Motor neuron (in vitro differentiated cells): ENCODE data around the gene KLF4. TPM values are rescaled to one million over a fixed set of nuclear protein-coding genes. Genes with fewer than 3 reads are reported as not detected.
"Not testable (repeated sequence)": the region's sequence is repeated elsewhere in the genome, so short reads cannot be mapped to it uniquely, and the experiment has no call there.

ENCODE experiments used
- ATAC-seq, 8 experiments: fragments of 200-7000 bp; cut with Tn5 transposase; replicated peaks in 6 of 8; 2 replicates each; pipeline ENCODE4 v1.8.0; 2021; ENCODE audit warnings: mild to moderate bottlenecking in 8 of 8, moderate library complexity in 8 of 8
- H3K27ac ChIP-seq, 2 donors: fragments of 250-450 bp; sonication (Bioruptor Pico); 2 replicates each; pipeline ENCODE4 v1.9.0; 2021; ENCODE audit warnings: antibody characterized with exemption in 2 of 2, mild to moderate bottlenecking in 2 of 2, moderate library complexity in 1 of 2
- H3K4me1 ChIP-seq, 2 donors: fragments of 250-450 bp; sonication (Bioruptor Pico); replicated peaks in 1 of 2; 2 replicates each; pipeline ENCODE4 v1.6.1; 2021; ENCODE audit warnings: antibody characterized with exemption in 2 of 2, mild to moderate bottlenecking in 2 of 2, moderate library complexity in 1 of 2
- H3K4me3 ChIP-seq, 5 donors: fragments of 250-450 bp; sonication (Bioruptor Pico); 2 replicates each; pipeline ENCODE4 v1.9.0; 2021; ENCODE audit warnings: antibody characterized with exemption in 5 of 5, mild to moderate bottlenecking in 5 of 5, moderate library complexity in 4 of 5
- WGBS, 10 experiments: fragments of 450-650 bp; shearing (Covaris generic); methylation state at CpG; one replicate each; pipeline ENCODE4 v1.0.0; 2022; 5-methylcytosine and 5-hydroxymethylcytosine counted together
- in situ Hi-C, 9 experiments: fragments of 400-800 bp; cut with MboI; loops; one replicate each; pipeline ENCODE4 v1.15.0; 2021; ENCODE audit warnings: low sequenced_read_pairs in 9 of 9, low pct_unique_long_range_greater_than_20kb in 2 of 9; ENCODE audit not compliant: unreplicated experiment in 9 of 9
- total RNA-seq, 8 experiments: library from RNA; unstranded; fragments of 300-600 nt; gene quantifications; 2 replicates each; pipeline versions ENCODE4 v1.2.3 to v1.2.4, GENCODE V29; 2022

Gene KLF4
- total RNA-seq, 8 experiments from 2014 or later = 0.29 to 285 (median 10.0) TPM

DNA sequence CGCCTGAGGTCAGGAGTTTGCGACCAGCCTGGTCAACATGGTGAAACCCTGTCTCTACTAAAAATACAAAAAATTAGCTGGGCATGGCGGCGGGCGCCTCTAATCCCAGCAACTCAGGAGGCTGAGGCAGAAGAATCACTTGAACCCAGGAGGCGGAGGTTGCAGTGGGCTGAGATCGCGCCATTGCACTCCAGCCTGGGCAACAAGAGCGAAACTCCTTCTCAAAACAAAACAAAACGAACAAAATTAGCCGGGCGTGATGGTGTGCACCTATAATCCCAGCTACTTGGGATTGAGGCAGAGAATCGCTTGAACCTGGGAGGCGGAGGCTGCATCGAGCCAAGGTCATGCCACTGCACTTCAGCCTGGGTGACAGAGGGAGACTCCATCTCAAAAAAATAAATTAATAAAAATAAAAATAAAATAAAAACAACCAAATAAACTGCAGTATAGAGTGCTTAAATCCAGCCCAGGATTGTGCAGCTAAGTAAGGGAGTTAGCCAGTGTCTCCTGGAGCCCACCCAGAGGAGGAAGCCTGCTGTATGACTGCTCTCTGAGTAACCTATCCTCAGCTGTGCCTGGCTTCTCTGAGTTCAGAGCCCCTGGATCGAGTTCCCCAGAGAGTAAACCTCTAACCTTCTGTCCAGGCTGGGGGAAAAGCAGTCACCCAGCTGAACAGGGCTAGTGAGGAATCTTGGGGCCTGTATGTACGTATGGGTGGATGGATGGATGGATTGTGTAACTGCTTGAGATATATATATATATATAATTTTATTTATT is 11.0 kb upstream of the KLF4 start:
- H3K27ac ChIP-seq, in situ Hi-C loops, H3K4me3 ChIP-seq, ATAC-seq, H3K4me1 ChIP-seq: not testable (repeated sequence)
- 40 to 100% (median 93%) methylated on average over 2 to 15 of the region's 17 CpGs for WGBS, 10 experiments

DNA sequence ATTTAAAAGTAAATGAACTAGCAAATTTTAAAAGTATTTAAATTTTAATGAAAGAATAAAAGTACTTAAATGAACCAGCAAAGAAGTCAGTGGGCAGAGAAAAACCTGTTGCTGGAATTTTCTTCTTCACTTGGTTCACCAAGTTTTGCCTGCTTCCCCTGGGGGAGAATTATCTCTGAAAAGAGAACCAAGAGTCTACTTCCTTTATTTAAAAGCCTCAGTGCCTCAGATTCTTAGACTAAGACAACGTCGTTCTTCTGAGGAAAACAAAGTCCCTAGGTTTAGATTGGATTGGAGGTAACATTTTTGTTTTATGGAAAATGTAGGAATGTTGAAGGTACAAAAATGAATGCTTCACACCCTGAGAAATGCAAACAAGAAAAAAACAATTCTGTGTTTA is 7.4 kb upstream of the KLF4 start:
- Histone ChIP-seq H3K4me3 (no peak overlapping the region), H3K4me1 (no peaks in the 10 kb centered on the region), H3K27ac (no peak overlapping the region)
- ATAC-seq = no peak
- WGBS, 10 experiments = 7 to 88% (median 40%) methylated on average over 2 of the region's 2 CpGs; no CpG with 5 or more reads in 2 of the 10 experiments
- in situ Hi-C loops = loop anchor here in 1 of 9 experiments (25.0 kb wide), 1 partner anchor 1065 kb away; no protein-coding TSS in a partner anchor

DNA sequence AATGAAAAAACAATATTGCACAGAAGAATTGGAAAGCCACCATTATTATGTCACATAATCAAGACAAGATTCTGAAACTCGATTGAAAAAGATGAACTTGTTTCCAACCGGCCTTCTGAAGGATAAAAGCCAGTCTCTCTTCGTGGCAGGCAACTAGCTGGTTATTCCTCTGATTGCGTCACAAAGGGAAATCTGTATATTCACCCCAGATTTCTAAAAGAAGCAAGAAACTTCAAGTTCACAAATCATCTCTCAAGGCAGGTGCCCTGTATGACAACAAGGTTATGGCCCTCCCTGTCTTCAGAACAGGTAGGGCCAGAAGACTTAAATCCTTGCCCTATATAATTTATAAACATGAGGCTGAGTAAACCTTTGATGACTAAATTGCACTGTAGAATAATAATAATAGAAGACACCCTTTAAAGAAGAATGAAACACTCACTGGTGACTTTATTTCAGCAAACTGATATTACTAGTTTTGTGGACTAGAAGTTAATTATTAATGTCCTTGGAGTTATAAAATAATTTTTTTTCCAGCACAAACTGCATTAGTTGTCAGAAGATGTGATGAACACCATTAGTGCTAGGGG is 2.9 kb upstream of the KLF4 start:
- H3K27ac ChIP-seq = no peak overlapping the region
- peaks cover 0 to 5% of the 10 kb centered on the region in 2 donors for H3K4me1 ChIP-seq
- 0 to 84% (median 55%) methylated on average over 1 to 4 of the region's 4 CpGs; no CpG with 5 or more reads in 2 of the 10 experiments for WGBS, 10 experiments
- no peak overlapping the region for H3K4me3 ChIP-seq
- in situ Hi-C loops = loop anchor here in 1 of 9 experiments (25.0 kb wide), 1 partner anchor 1070 kb away; no protein-coding TSS in a partner anchor
- ATAC-seq = no peak

DNA sequence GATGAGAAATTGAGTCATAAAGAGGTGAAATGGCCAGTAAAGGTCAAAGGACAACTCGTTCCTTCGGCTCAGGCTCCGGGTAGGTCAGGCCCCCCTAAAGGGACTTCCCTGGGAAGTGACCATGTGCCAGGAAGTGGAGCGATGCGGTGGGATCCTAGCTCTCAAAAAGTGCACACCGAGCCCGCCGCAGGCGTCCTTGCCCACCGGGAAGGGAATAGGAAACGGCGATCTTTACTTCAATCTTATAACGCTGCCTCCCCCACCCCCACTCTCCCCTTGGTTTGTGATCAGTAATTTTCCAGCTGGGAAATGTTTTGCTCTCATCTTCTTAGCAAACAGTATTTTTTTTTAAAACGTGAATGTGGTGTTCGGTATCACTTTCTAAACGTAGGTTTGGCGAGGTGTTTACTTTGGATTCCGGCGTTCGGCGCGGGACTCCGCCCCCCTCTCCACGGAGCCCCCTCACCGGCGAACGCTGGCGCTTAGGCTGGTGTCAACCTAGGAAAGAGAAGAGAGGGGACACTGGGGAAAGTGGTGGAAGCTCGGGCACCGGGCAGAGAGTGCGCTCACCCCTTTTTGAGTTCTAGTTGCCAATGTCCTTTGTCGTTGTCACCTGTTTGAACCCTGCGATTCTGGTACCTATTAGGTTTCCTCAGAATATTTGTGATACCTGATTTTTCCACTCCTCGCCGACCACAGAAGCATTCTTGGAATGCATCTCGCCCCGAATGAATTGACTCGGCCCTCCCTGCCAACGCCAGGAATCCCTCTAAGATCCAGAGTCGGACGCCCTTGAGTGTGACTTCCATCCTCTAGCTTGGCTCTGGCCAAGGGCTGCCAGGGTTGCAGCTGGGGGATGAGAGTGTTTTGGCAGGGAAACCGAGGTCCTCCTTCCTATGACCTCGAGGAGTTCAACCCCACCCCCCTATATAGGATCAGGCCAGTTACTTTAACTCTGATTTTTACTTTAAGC is 1.8 kb upstream of the KLF4 start:
- in situ Hi-C loops = loop anchor here in 1 of 9 experiments (25.0 kb wide), 1 partner anchor 1071 kb away; no protein-coding TSS in a partner anchor
- Histone ChIP-seq H3K4me3 (peak overlapping the region in 4 of 5 donors; percentile 42 to 57 (median 52)), H3K27ac (no peak overlapping the region), H3K4me1 (peaks cover 3 to 5% of the 10 kb centered on the region in 2 donors)
- no peak for ATAC-seq
- 3 to 67% (median 25%) methylated on average over 1 to 35 of the region's 43 CpGs for WGBS, 10 experiments

DNA sequence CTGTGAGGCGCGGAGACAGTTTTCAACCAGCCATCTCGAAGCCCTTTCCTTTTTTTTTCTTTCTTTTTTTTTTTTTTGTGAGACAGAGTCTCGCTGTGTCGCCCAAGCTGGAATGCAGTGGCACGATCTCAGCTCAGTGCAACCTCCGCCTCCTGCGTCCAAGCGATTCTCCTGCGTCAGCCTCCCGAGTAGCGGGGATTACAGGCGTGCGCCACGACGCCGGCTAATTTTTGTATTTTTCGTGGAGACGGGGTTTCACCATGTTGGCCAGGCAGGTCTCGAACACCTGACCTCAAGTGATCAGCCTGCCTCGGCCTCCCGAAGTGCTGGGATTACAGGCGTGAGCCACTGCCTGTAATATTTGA is 1.0 kb upstream of the KLF4 start:
- not testable (repeated sequence) for H3K27ac ChIP-seq, H3K4me1 ChIP-seq
- ATAC-seq = peak in 2 of 8 experiments; percentile 0 to 1
- in situ Hi-C loops = loop anchor here in 1 of 9 experiments (25.0 kb wide), 1 partner anchor 1072 kb away; no protein-coding TSS in a partner anchor
- H3K4me3 ChIP-seq = peak overlapping the region; percentile 40 to 57 (median 49)
- 8 to 27% (median 15%) methylated on average over 3 to 17 of the region's 23 CpGs; no CpG with 5 or more reads in 4 of the 10 experiments for WGBS, 10 experiments

DNA sequence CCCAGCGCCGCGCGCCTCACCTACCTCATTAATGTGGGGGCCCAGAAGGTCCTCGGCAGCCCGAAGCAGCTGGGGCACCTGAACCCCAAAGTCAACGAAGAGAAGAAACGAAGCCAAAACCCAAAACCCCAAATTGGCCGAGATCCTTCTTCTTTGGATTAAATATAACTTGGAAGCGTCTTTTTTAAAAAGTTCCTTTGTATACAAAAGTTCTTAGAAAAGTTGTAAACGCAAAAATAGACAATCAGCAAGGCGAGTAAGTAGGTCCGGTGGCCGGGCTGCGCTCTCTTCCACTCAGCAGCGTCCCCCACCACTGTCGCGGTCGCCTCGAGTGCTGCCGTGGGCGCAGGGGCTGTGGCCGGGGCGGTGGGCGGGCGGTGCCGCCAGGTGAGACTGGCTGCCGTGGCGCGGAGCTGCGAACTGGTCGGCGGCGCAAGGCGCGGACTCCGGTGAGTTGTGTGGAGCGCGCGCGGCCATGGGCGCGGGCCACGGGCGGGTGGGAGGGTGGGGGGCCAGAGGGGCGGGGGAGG is 360 bp downstream of the KLF4 start:
- Histone ChIP-seq H3K4me3 (peak overlapping the region; percentile 40 to 57 (median 49)), H3K4me1 (peaks cover 3 to 5% of the 10 kb centered on the region in 2 donors), H3K27ac (no peak overlapping the region)
- WGBS, 10 experiments = 0 to 2% (median 0%) methylated on average over 2 to 11 of the region's 46 CpGs; no CpG with 5 or more reads in 6 of the 10 experiments
- no peak for ATAC-seq
- in situ Hi-C loops = loop anchor here in 1 of 9 experiments (25.0 kb wide), 1 partner anchor 1073 kb away; no protein-coding TSS in a partner anchor

DNA sequence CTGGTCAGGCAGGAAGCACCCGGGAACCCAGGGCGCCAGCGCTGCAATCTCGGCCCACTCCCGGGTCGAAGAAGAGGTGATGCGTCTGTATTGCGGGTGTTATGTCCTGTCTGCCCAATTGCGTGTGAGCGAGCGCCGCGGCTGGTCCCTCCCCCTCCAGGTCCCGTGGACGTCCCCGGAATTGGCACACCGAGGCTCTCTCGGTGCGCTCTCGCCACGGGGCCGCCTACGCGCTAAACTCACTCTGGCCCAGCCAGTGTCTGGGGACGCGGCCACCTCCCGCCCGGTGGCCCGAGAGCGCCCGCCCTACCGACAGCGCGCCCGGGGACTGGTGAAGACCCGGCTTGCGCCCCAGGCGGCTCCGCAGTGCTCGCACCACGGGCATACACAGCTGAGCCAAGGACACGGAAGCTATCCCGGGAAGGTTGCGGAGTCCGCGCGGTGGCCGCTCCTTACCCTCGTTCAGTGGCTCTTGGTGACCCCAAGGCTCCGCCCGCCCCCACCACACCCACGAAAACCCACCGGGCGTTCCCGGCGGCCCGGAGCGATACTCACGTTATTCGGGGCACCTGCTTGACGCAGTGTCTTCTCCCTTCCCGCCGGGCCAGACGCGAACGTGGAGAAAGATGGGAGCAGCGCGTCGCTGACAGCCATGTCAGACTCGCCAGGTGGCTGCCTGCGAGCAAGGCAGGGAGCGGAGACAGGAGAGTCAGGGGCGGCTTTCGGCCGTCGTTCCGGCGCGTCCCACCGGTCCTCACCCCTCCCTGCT is 1.0 kb downstream of the KLF4 start:
- in situ Hi-C loops = loop anchor here in 1 of 9 experiments (25.0 kb wide), 1 partner anchor 1074 kb away; no protein-coding TSS in a partner anchor
- 0 to 5% (median 0%) methylated on average over 1 to 6 of the region's 80 CpGs; no CpG with 5 or more reads in 6 of the 10 experiments for WGBS, 10 experiments
- ATAC-seq = peak; percentile 1 to 34 (median 26)
- Histone ChIP-seq H3K27ac (no peak overlapping the region), H3K4me3 (peak overlapping the region; percentile 40 to 57 (median 49)), H3K4me1 (peaks cover 3 to 5% of the 10 kb centered on the region in 2 donors)

DNA sequence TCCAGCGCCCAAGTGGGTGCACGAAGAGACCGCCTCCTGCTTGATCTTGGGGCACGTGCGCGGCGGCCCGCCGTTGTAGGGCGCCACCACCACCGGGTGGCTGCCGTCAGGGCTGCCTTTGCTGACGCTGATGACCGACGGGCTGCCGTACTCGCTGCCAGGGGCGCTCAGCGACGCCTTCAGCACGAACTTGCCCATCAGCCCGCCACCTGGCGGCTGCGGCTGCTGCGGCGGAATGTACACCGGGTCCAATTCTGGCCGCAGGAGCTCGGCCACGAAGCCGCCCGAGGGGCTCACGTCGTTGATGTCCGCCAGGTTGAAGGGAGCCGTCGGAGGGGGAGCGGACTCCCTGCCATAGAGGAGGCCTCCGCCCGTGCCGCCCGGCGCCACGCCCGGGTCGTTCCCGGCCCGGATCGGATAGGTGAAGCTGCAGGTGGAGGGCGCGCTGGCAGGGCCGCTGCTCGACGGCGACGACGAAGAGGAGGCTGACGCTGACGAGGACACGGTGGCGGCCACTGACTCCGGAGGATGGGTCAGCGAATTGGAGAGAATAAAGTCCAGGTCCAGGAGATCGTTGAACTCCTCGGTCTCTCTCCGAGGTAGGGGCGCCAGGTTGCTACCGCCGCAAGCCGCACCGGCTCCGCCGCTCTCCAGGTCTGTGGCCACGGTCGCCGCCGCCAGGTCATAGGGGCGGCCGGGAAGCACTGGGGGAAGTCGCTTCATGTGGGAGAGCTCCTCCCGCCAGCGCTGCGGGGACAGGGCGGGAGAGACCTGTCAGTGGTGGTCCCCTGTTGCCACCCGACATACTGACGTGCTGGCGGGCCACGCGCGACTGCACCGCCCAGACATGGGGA is 1.8 kb downstream of the KLF4 start:
- in situ Hi-C loops = loop anchor here in 1 of 9 experiments (25.0 kb wide), 1 partner anchor 1075 kb away; no protein-coding TSS in a partner anchor
- Histone ChIP-seq H3K4me1 (peaks cover 3 to 5% of the 10 kb centered on the region in 2 donors), H3K4me3 (peak overlapping the region; percentile 40 to 57 (median 49)), H3K27ac (no peak overlapping the region)
- peak; percentile 3 to 53 (median 18) for ATAC-seq
- WGBS, 10 experiments = 0 to 37% (median 4%) methylated on average over 2 to 44 of the region's 91 CpGs; no CpG with 5 or more reads in 1 of the 10 experiments

DNA sequence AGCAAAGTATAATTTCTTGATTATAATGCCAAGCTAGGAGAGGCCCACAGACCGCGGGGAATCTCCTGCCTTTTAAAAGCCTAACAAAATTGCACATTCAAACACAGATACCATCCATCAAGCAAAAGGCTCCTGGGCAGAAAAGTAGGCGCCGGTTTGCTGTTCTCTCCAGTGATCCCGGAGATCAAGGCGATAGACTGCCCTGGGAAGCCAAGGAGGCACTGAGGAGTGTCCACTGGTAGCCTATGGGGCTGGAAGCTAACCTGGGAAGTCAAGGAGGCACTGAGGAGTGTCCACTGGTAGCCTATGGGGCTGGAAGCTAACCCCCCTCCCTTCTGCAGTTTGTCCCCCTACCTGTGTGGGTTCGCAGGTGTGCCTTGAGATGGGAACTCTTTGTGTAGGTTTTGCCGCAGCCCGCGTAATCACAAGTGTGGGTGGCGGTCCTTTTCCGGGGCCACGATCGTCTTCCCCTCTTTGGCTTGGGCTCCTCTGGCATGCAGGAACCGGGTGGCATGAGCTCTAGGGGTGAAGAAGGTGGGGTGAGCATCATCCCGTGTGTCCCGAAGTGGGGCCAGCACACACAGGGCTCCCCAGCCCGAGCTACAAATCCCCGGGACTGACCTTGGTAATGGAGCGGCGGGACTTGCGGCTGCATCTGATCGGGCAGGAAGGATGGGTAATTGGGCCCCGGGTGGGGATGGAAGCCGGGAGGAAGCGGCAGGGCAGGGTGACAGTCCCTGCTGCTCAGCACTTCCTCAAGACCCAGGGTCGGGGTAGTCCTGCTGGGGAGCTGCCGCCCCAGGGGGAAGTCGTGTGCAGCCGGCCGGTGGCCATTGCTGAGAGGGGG is 2.7 kb downstream of the KLF4 start:
- ATAC-seq = no peak
- Histone ChIP-seq H3K27ac (no peak overlapping the region), H3K4me1 (peaks cover 3 to 5% of the 10 kb centered on the region in 2 donors), H3K4me3 (peak overlapping the region; percentile 2 to 56 (median 42))
- 7 to 77% (median 38%) methylated on average over 2 to 10 of the region's 31 CpGs; no CpG with 5 or more reads in 1 of the 10 experiments for WGBS, 10 experiments
- in situ Hi-C loops = loop anchor here in 1 of 9 experiments (25.0 kb wide), 1 partner anchor 1075 kb away; no protein-coding TSS in a partner anchor

DNA sequence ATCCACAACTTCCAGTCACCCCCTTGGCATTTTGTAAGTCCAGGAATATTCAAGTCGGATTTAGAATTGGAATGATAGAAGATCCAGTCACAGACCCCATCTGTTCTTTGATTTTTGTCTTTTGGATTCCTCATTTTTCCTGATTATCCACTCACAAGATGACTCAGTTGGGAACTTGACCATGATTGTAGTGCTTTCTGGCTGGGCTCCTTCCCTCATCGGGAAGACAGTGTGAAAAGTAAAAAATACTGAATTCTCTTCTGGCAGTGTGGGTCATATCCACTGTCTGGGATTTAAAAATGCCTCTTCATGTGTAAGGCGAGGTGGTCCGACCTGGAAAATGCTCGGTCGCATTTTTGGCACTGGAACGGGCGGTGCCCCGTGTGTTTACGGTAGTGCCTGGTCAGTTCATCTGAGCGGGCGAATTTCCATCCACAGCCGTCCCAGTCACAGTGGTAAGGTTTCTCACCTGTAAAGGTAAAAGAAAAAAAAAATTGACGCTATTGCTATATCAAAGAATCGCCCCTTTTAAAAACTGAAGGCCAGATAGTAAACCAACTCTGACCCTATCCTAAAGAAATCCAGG is 4.0 kb downstream of the KLF4 start:
- no peak overlapping the region for H3K27ac ChIP-seq
- in situ Hi-C loops = loop anchor here in 1 of 9 experiments (25.0 kb wide), 1 partner anchor 1077 kb away; no protein-coding TSS in a partner anchor
- WGBS, 10 experiments = 29 to 100% (median 88%) methylated on average over 1 to 15 of the region's 15 CpGs; no CpG with 5 or more reads in 1 of the 10 experiments
- peaks cover under 1 to 3% of the 10 kb centered on the region in 2 donors for H3K4me1 ChIP-seq
- no peak for ATAC-seq
- H3K4me3 ChIP-seq = no peak overlapping the region
